ENCODE results near the gene ZFAND3.

DNA sequence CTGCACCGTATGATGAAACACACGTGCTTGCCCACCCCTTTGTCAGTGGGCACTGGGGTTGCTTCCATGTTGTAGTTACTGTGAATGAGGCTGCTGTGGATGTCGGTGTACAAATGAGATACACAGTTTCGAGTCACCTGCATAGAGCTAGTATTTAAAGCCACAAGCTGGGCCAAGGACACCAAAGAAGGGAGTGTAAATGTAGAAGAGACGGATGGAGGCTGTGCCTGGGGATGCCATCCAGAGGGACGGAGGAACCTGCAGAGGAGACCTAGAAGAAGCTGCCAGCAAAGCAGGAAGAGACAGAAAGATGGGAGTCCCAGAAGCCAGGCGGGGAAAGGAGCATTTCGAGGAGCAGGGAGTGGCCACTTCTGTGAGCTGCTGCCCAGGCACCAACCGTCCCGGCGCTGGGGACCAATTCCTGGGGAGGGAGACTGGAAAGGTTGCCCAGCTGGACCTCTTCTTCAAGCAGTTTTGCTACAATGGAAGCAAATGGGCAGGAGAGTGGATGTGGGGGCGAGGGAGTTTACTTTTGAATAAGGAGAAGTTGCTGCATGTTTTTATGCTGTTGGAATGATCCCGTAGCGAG is 339.3 kb downstream of the ZFAND3 start:
- no peak for TF ChIP-seq POLR2A (IDR thresholded peaks at IDR 0.05; ENCODE audit: low read length)
- no peak for TF ChIP-seq GATA1 (IDR thresholded peaks at IDR 0.05; ENCODE audit: low read depth, low read length)

All from erythroblast (primary cell).